Epithelial cell of esophagus (primary cell): ENCODE data around the gene QKI.

ENCODE experiments used
- DNase-seq: peaks from one replicate; pipeline ENCODE4 v3.0.0; 2010; ENCODE audit warnings: low read depth
- H3K4me3 ChIP-seq: 2 replicates; pipeline ENCODE4 v1.5.1; 2011; ENCODE audit warnings: mild to moderate bottlenecking, low read length, control low read depth
- CTCF ChIP-seq: IDR thresholded peaks from 2 replicates; pipeline ENCODE4 v1.5.1; 2011; ENCODE audit warnings: low read depth, mild to moderate bottlenecking, low read length, control low read depth, inconsistent platforms; ENCODE audit not compliant: insufficient read depth; ENCODE audit errors: missing control alignments

Gene QKI

GRCh38 chr6:163527291-163527690 lies 112.8 kb downstream of the QKI start:
- DNase-seq, result no peak
- TF ChIP-seq CTCF, result no peak
- H3K4me3 ChIP-seq, result no peak overlapping the region

- no peak overlapping the region for H3K4me3 ChIP-seq
- peak; percentile 81 for DNase-seq
- TF ChIP-seq CTCF, result no peak
These were observed 115.1 kb downstream of the QKI start for GRCh38 chr6:163529605-163530004.

GRCh38 chr6:163530406-163530805 lies 115.9 kb downstream of the QKI start:
- no peak for DNase-seq
- no peak overlapping the region for H3K4me3 ChIP-seq
- TF ChIP-seq CTCF, result no peak

- no peak for DNase-seq
- no peak for TF ChIP-seq CTCF
- H3K4me3 ChIP-seq, result no peak overlapping the region
These were observed 116.6 kb downstream of the QKI start for GRCh38 chr6:163531122-163531521.

- TF ChIP-seq CTCF, result no peak
- no peak overlapping the region for H3K4me3 ChIP-seq
- no peak for DNase-seq
These were observed 118.1 kb downstream of the QKI start for GRCh38 chr6:163532526-163533078.

- peak; percentile 78 for DNase-seq
- TF ChIP-seq CTCF, result no peak
- H3K4me3 ChIP-seq, result no peak overlapping the region
These were observed 118.9 kb downstream of the QKI start for GRCh38 chr6:163533443-163533842.

- no peak overlapping the region for H3K4me3 ChIP-seq
- DNase-seq, result peak; percentile 24
- TF ChIP-seq CTCF, result no peak
These were observed 122.3 kb downstream of the QKI start for GRCh38 chr6:163536770-163537169.
